ENCODE data around the gene PSMB10. TPM values are rescaled to one million over a fixed set of nuclear protein-coding genes. Genes with fewer than 3 reads are reported as not detected.
"Not testable (repeated sequence)": the region's sequence is repeated elsewhere in the genome, so short reads cannot be mapped to it uniquely, and the experiment has no call there.

Gene PSMB10
- total and polyA plus RNA-seq, 3 experiments from 2014 or later: 176 to 518 (median 189) TPM

DNA sequence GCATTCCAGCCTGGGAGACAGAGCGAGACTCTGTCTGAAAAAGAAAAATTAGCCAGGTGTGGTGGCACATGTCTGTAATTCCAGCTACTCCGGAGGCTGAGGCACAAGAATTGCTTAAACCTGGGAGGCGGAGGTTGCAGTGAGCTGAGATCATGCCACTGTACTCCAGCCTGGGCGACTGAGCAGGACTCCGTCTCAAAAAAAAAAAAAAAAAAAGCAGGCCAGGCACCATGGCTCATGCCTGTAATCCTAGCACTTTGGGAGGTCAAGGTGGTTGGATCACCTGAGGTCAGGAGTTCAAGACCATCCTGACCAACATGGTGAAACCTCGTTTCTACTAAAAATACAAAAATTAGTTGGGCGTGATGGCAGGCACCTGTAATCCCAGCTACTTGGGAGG is 35.6 kb upstream of the PSMB10 start:
- not testable (repeated sequence) for DNase-seq; H3K36me3 ChIP-seq (ENCODE audit: insufficient read depth, low read length); H3K4me3 ChIP-seq (ENCODE audit: low read length); H3K36me3 Mint-ChIP-seq; H3K4me3 Mint-ChIP-seq; H3K4me1 ChIP-seq (ENCODE audit: insufficient read depth, low read length); H3K9me3 ChIP-seq (ENCODE audit: low read length); H3K9me3 Mint-ChIP-seq; H3K27me3 ChIP-seq (ENCODE audit: insufficient read depth, low read length, poor library complexity, severe bottlenecking); H3K27me3 Mint-ChIP-seq; H3K27ac ChIP-seq (ENCODE audit: low read depth, low read length)
- H3K4me1 Mint-ChIP-seq: peaks cover 11 to 15% (median 13%) of the 10 kb centered on the region in 3 donors
- H3K27ac Mint-ChIP-seq: peak overlapping the region in 1 of 8 donors; percentile 21
- ChIA-PET POLR2A (interaction anchor here (0.7 kb wide), 1 partner anchor 277 kb away, joined by 3 read pairs; no protein-coding TSS in a partner anchor), CTCF (interaction anchor here (0.6 to 1.6 kb wide), 3 partner anchors 69 to 452 kb away, joined by 3 to 5 read pairs (median 4); no protein-coding TSS in a partner anchor)

- Histone ChIP-seq H3K4me3 (ENCODE audit: low read length) (no peak overlapping the region), H3K36me3 (ENCODE audit: insufficient read depth, low read length) (no peaks in the 10 kb centered on the region), H3K4me1 (ENCODE audit: insufficient read depth, low read length) (peaks cover 17% of the 10 kb centered on the region), H3K27ac (ENCODE audit: low read depth, low read length) (no peak overlapping the region), H3K27me3 (ENCODE audit: insufficient read depth, low read length, poor library complexity, severe bottlenecking) (no peaks in the 10 kb centered on the region), H3K9me3 (ENCODE audit: low read length) (no peaks in the 10 kb centered on the region)
- H3K36me3 Mint-ChIP-seq: peaks cover 0 to 4% (median 0%) of the 10 kb centered on the region in 3 donors
- peaks cover 0 to 2% of the 10 kb centered on the region in 2 donors for H3K27me3 Mint-ChIP-seq
- H3K4me1 Mint-ChIP-seq: peaks cover 20 to 23% (median 22%) of the 10 kb centered on the region in 3 donors
- peak overlapping the region in 4 of 7 donors; percentile 42 to 88 (median 52) for H3K4me3 Mint-ChIP-seq
- H3K27ac Mint-ChIP-seq: peak overlapping the region in 3 of 8 donors; percentile 12 to 75 (median 26)
- DNase-seq: no peak
- POLR2A ChIA-PET: no interaction called here
- CTCF ChIA-PET: interaction anchor here (1.0 to 1.6 kb wide), 2 partner anchors 23 to 70 kb away, joined by 3 to 5 read pairs; no protein-coding TSS in a partner anchor
- H3K9me3 Mint-ChIP-seq: no peaks in the 10 kb centered on the region
Measured at GRCh38 chr16:67971111-67971510, 34.5 kb upstream of the PSMB10 start.

GRCh38 chr16:67969254-67970039 is 32.8 kb upstream of the PSMB10 start:
- Histone ChIP-seq H3K27me3 (ENCODE audit: insufficient read depth, low read length, poor library complexity, severe bottlenecking) (no peaks in the 10 kb centered on the region), H3K27ac (ENCODE audit: low read depth, low read length) (peak overlapping the region; percentile 67), H3K4me1 (ENCODE audit: insufficient read depth, low read length) (peaks cover 17% of the 10 kb centered on the region), H3K4me3 (ENCODE audit: low read length) (peak overlapping the region; percentile 81), H3K36me3 (ENCODE audit: insufficient read depth, low read length) (no peaks in the 10 kb centered on the region), H3K9me3 (ENCODE audit: low read length) (no peaks in the 10 kb centered on the region)
- H3K9me3 Mint-ChIP-seq: no peaks in the 10 kb centered on the region
- H3K36me3 Mint-ChIP-seq: peaks cover 0 to 4% (median 0%) of the 10 kb centered on the region in 3 donors
- DNase-seq: peak in 2 of 5 donors; percentile 18 to 34
- peak overlapping the region; percentile 51 to 98 (median 90) for H3K27ac Mint-ChIP-seq
- POLR2A ChIA-PET: interaction anchor here (1.0 to 1.8 kb wide), 2 partner anchors 19 to 34 kb away, joined by 3 to 7 read pairs; no protein-coding TSS in a partner anchor
- CTCF ChIA-PET: interaction anchor here (1.2 to 1.9 kb wide), 3 partner anchors 29 to 85 kb away, joined by 3 to 6 read pairs (median 4); partner anchors contain the start of gene NRN1L
- peak overlapping the region; percentile 83 to 99 (median 92) for H3K4me3 Mint-ChIP-seq
- H3K27me3 Mint-ChIP-seq: no peaks in the 10 kb centered on the region
- H3K4me1 Mint-ChIP-seq: peaks cover 20 to 29% (median 29%) of the 10 kb centered on the region in 3 donors

DNA sequence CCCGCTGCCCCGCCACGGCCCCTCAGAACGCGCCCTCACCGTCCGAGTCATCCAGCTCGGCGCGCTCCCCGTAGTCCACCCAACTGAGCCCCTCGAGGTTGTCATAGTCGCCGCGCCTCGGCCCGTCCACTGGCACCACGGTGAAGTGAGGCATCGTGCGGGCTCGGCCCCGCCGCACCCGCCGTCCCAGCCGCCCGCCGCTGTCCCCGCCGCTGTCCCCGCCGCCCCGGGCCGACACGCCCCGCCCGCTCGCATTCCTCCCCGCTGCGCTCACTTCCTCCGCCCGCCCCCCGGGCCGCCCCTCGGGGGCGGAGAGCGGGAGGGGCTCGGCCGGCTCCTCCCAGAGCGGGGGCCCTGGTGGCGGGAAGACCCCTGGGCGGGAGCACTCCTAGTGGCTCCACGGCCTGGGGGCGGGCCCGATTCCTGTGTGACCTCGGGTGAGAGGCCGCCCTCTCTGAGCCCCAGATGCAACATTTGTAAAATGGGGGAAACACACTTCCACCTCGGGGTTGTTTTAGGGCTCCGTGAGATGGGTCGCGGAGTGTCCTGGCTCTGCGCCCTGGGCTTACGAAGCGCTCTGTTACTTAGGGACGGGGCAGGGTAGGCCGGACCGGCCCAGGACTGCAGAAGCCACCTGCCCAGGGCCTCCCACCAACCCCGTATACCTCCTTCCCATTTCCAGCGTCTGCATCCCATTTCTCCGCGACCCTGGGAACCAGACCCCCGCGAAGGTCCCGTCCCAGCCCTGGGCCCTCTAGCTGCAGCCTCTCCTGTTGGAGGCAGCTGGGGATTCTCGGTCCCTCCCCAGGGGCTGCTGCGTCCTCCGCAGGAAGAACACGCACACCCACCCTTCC is 32.0 kb upstream of the PSMB10 start, which contains the start of gene SLC12A4:
SLC12A4 (minus strand) TSS at position 238 of the 854 bp plus-strand sequence; CDS start at position 154, 84 bp downstream.
- peak; percentile 84 to 90 (median 86) for DNase-seq
- ChIA-PET CTCF (interaction anchor here (1.2 to 1.9 kb wide), 3 partner anchors 28 to 84 kb away, joined by 3 to 6 read pairs (median 4); partner anchors contain the start of gene NRN1L), POLR2A (interaction anchor here (1.0 to 1.8 kb wide), 2 partner anchors 19 to 33 kb away, joined by 3 to 7 read pairs; no protein-coding TSS in a partner anchor)
- Histone ChIP-seq H3K9me3 (ENCODE audit: low read length) (no peaks in the 10 kb centered on the region), H3K27me3 (ENCODE audit: insufficient read depth, low read length, poor library complexity, severe bottlenecking) (no peaks in the 10 kb centered on the region), H3K4me3 (ENCODE audit: low read length) (peak within 1 kb of the TSS; percentile 81), H3K27ac (ENCODE audit: low read depth, low read length) (peak within 1 kb of the TSS; percentile 67), H3K36me3 (ENCODE audit: insufficient read depth, low read length) (no peaks in the 10 kb centered on the region), H3K4me1 (ENCODE audit: insufficient read depth, low read length) (peaks cover 17% of the 10 kb centered on the region)
- H3K9me3 Mint-ChIP-seq: no peaks in the 10 kb centered on the region
- no peaks in the 10 kb centered on the region for H3K27me3 Mint-ChIP-seq
- H3K4me3 Mint-ChIP-seq: peak within 1 kb of the TSS; percentile 83 to 99 (median 96)
- H3K36me3 Mint-ChIP-seq: peaks cover 0 to 4% (median 0%) of the 10 kb centered on the region in 3 donors
- peaks cover 20 to 32% (median 30%) of the 10 kb centered on the region in 3 donors for H3K4me1 Mint-ChIP-seq
- peak within 1 kb of the TSS; percentile 81 to 98 (median 94) for H3K27ac Mint-ChIP-seq

GRCh38 chr16:67967958-67968399 is 31.3 kb upstream of the PSMB10 start:
- ChIA-PET POLR2A (interaction anchor here (1.8 kb wide), 1 partner anchor 32 kb away, joined by 7 read pairs; no protein-coding TSS in a partner anchor), CTCF (interaction anchor here (1.5 to 1.9 kb wide), 2 partner anchors 73 to 84 kb away, joined by 3 to 6 read pairs; partner anchors contain the start of gene NRN1L)
- peaks cover 0 to 6% (median 0%) of the 10 kb centered on the region in 3 donors for H3K36me3 Mint-ChIP-seq
- Histone ChIP-seq H3K36me3 (ENCODE audit: insufficient read depth, low read length) (no peaks in the 10 kb centered on the region), H3K27me3 (ENCODE audit: insufficient read depth, low read length, poor library complexity, severe bottlenecking) (no peaks in the 10 kb centered on the region), H3K27ac (ENCODE audit: low read depth, low read length) (peak overlapping the region; percentile 54), H3K4me1 (ENCODE audit: insufficient read depth, low read length) (peaks cover 17% of the 10 kb centered on the region), H3K4me3 (ENCODE audit: low read length) (peak overlapping the region; percentile 81), H3K9me3 (ENCODE audit: low read length) (no peaks in the 10 kb centered on the region)
- H3K27ac Mint-ChIP-seq: peak overlapping the region; percentile 2 to 95 (median 92)
- peak overlapping the region; percentile 83 to 97 (median 96) for H3K4me3 Mint-ChIP-seq
- DNase-seq: peak in 3 of 5 donors; percentile 16 to 34 (median 25)
- no peaks in the 10 kb centered on the region for H3K9me3 Mint-ChIP-seq
- H3K27me3 Mint-ChIP-seq: no peaks in the 10 kb centered on the region
- H3K4me1 Mint-ChIP-seq: peaks cover 20 to 32% (median 30%) of the 10 kb centered on the region in 3 donors

GRCh38 chr16:67967183-67967957 is 30.7 kb upstream of the PSMB10 start:
- Histone ChIP-seq H3K9me3 (ENCODE audit: low read length) (no peaks in the 10 kb centered on the region), H3K27ac (ENCODE audit: low read depth, low read length) (peak overlapping the region; percentile 54), H3K27me3 (ENCODE audit: insufficient read depth, low read length, poor library complexity, severe bottlenecking) (no peaks in the 10 kb centered on the region), H3K4me3 (ENCODE audit: low read length) (peak overlapping the region; percentile 81), H3K36me3 (ENCODE audit: insufficient read depth, low read length) (no peaks in the 10 kb centered on the region), H3K4me1 (ENCODE audit: insufficient read depth, low read length) (peaks cover 17% of the 10 kb centered on the region)
- Mint-ChIP-seq H3K36me3 (peaks cover 0 to 9% (median 0%) of the 10 kb centered on the region in 3 donors), H3K4me1 (peaks cover 22 to 32% (median 30%) of the 10 kb centered on the region in 3 donors), H3K4me3 (peak overlapping the region; percentile 83 to 97 (median 96)), H3K27ac (peak overlapping the region; percentile 2 to 95 (median 92)), H3K9me3 (no peaks in the 10 kb centered on the region), H3K27me3 (no peaks in the 10 kb centered on the region)
- DNase-seq: peak in 2 of 5 donors; percentile 29 to 46
- ChIA-PET POLR2A (interaction anchor here (1.0 kb wide), 1 partner anchor 32 kb away, joined by 4 read pairs; no protein-coding TSS in a partner anchor), CTCF (interaction anchor here (1.0 to 1.9 kb wide), 3 partner anchors 25 to 83 kb away, joined by 3 to 6 read pairs (median 5); partner anchors contain the start of gene NRN1L)
